Activated naive CD4-positive, alpha-beta T cell (primary cell): ENCODE measurements around the gene NOTCH1.

Source experiments
- DNase-seq, 4 experiments: peaks; one replicate each; lab custom pipeline; 2025; lab: John Stamatoyannopoulos, UW

The NOTCH1 gene

GRCh38 chr9:136516191-136516654 lies 29.6 kb downstream of the NOTCH1 start:
- DNase-seq = no peak

GRCh38 chr9:136515276-136515675 lies 30.6 kb downstream of the NOTCH1 start:
- DNase-seq = no peak

- no peak for DNase-seq
These were observed 31.7 kb downstream of the NOTCH1 start for GRCh38 chr9:136514022-136514714.

GRCh38 chr9:136513191-136513590 lies 32.7 kb downstream of the NOTCH1 start:
- no peak for DNase-seq

GRCh38 chr9:136512651-136513071 lies 33.2 kb downstream of the NOTCH1 start:
- peak in 2 of 4 experiments; percentile 27 to 29 for DNase-seq

GRCh38 chr9:136511670-136512592 lies 33.9 kb downstream of the NOTCH1 start:
- no peak for DNase-seq

- no peak for DNase-seq
These were observed 34.6 kb downstream of the NOTCH1 start for GRCh38 chr9:136511144-136511669.

- DNase-seq = no peak
These were observed 35.3 kb downstream of the NOTCH1 start for GRCh38 chr9:136510561-136510960.

- no peak for DNase-seq
These were observed 36.3 kb downstream of the NOTCH1 start for GRCh38 chr9:136509549-136509948.

GRCh38 chr9:136508729-136509500 lies 36.9 kb downstream of the NOTCH1 start:
- no peak for DNase-seq

- DNase-seq = no peak
These were observed 37.9 kb downstream of the NOTCH1 start for GRCh38 chr9:136507992-136508375.

- no peak for DNase-seq
These were observed 38.4 kb downstream of the NOTCH1 start for GRCh38 chr9:136507221-136507991.

- no peak for DNase-seq
These were observed 39.4 kb downstream of the NOTCH1 start for GRCh38 chr9:136506425-136506824.

- DNase-seq = no peak
These were observed 40.1 kb downstream of the NOTCH1 start for GRCh38 chr9:136505406-136506403.

GRCh38 chr9:136504512-136505348 lies 41.1 kb downstream of the NOTCH1 start:
- no peak for DNase-seq

- DNase-seq = no peak
These were observed 42.8 kb downstream of the NOTCH1 start for GRCh38 chr9:136502940-136503550.

- no peak for DNase-seq
These were observed 43.7 kb downstream of the NOTCH1 start for GRCh38 chr9:136502196-136502595.

GRCh38 chr9:136501686-136502085 lies 44.2 kb downstream of the NOTCH1 start:
- DNase-seq = no peak
